GM12891 (cell line): ENCODE results near the gene ZNF236.

Experiments
- POLR2A ChIP-seq: IDR thresholded peaks from 2 replicates; pipeline ENCODE4 v1.6.1; 2011; ENCODE audit warnings: low read depth, low read length, control low read depth
- POLR2AphosphoS5 ChIP-seq: IDR thresholded peaks from 2 replicates; pipeline ENCODE4 v1.6.1; 2011; ENCODE audit warnings: low read depth, low read length, control low read depth

GRCh38 chr18:76819411-76820136, 2.8 kb upstream of the ZNF236 start:
- no peak for TF ChIP-seq POLR2AphosphoS5
- no peak for TF ChIP-seq POLR2A
